Neuron (in vitro differentiated cells): ENCODE results near the gene POLR2J2.
"Not testable (repeated sequence)": the region's sequence is repeated elsewhere in the genome, so short reads cannot be mapped to it uniquely, and the experiment has no call there.

Experiments
- H2AFZ ChIP-seq: one replicate; pipeline ENCODE4 v1.6.1; 2013; ENCODE audit warnings: low read depth, mild to moderate bottlenecking, inconsistent platforms, low read length, moderate library complexity
- H3K27me3 ChIP-seq: one replicate; pipeline ENCODE4 v1.6.1; 2013; ENCODE audit warnings: low read length; ENCODE audit not compliant: insufficient read depth
- H3K36me3 ChIP-seq: one replicate; pipeline ENCODE4 v1.6.1; 2013; ENCODE audit warnings: low read length; ENCODE audit not compliant: insufficient read depth
- H3K4me1 ChIP-seq: one replicate; pipeline ENCODE4 v1.6.1; 2013; ENCODE audit warnings: low read length; ENCODE audit not compliant: insufficient read depth
- H3K4me3 ChIP-seq: 2 replicates; pipeline ENCODE4 v1.5.1; 2013; ENCODE audit warnings: mild to moderate bottlenecking, low read length, moderate library complexity
- H3K9me3 ChIP-seq: one replicate; pipeline ENCODE4 v1.6.1; 2013; ENCODE audit warnings: low read length

The POLR2J2 gene

DNA sequence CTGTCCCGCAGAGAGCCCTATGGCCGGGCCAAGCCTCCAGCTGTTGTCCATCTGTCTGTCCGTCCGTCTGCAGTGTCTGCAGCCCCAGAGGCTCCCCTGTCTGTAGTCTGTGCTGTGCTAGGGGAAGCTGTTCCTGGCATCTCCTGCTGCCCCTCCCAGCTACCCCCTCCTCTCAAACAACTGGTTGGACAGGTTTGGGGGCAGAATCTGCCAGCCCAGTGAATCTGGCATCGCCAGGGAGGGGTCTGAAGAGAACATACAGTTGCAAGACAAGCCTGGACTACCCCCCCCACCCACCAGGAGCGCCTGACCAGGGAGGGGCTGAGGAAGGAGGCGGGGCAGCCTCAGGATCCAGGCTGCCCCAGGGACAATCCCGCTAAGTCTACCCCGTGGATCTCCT lies 28.8 kb downstream of the POLR2J2 start, which contains the start of gene UPK3BL1:
UPK3BL1 (minus strand) TSS at position 101 of the 400 bp plus-strand sequence; CDS start at position 51, 50 bp downstream.
- H3K36me3 ChIP-seq, H3K4me3 ChIP-seq, H3K9me3 ChIP-seq, H2AFZ ChIP-seq, H3K27me3 ChIP-seq, H3K4me1 ChIP-seq: not testable (repeated sequence)

DNA sequence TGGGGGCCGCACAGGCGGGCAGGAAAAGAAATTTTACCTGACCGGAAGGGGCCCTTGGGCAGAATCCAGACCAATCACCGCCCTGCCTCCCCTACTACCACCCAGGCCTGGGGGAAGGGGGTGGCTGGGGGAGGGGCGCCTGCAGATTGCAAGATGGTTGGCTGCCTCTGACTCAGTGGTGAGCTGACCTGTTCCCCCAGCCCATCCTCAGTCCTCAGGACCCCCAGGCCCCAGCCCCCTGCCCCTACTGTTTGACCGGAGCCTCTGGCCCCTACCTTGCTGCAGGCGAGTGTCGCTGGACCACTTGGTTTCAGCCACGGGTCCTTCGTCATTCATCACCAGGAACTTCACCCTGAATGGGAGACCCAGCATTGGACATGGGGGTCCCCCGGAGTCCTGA lies 32.6 kb downstream of the POLR2J2 start:
- H3K27me3 ChIP-seq, H2AFZ ChIP-seq, H3K4me1 ChIP-seq, H3K4me3 ChIP-seq, H3K9me3 ChIP-seq, H3K36me3 ChIP-seq: not testable (repeated sequence)

DNA sequence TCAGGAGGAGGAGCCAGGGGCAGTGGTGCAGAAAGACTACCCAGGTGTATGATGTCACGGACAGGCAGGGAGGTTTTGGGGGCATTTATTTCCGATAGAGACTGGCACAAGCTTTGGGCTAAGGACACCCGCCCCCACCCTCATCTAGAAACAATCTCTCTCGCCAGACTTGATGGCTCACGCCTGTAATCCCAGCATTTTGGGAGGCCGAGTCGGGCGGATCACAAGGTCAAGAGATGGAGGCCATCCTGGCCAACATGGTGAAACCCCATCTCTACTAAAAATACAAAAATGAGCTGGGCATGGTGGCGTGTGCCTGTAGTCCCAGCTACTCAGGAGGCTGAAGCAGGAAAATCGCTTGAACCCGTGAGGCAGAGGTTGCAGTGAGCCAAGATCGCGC lies 34.5 kb downstream of the POLR2J2 start:
- not testable (repeated sequence) for H2AFZ ChIP-seq, H3K9me3 ChIP-seq, H3K4me1 ChIP-seq, H3K27me3 ChIP-seq, H3K36me3 ChIP-seq, H3K4me3 ChIP-seq

DNA sequence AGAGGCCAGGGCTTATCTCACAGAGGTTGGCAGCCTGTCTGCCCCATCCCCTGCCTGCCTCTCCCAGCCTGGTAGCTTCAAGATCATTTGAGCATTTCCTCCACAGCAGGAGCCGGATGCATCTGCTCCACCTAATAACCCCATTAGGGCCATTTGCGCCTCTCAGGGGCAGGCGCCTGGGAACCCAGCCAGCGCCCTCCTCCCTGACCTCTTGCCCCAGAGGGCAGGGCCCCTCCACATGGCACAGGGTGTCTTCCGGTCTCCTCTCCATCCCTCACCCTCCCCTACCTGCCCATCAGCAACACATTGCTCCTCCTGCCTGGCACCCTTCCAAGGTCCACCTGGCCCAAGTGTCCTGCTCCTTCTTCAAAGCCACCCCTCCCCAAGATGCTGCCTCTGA lies 36.1 kb downstream of the POLR2J2 start:
- not testable (repeated sequence) for H3K4me3 ChIP-seq, H3K4me1 ChIP-seq, H2AFZ ChIP-seq, H3K9me3 ChIP-seq, H3K27me3 ChIP-seq, H3K36me3 ChIP-seq

DNA sequence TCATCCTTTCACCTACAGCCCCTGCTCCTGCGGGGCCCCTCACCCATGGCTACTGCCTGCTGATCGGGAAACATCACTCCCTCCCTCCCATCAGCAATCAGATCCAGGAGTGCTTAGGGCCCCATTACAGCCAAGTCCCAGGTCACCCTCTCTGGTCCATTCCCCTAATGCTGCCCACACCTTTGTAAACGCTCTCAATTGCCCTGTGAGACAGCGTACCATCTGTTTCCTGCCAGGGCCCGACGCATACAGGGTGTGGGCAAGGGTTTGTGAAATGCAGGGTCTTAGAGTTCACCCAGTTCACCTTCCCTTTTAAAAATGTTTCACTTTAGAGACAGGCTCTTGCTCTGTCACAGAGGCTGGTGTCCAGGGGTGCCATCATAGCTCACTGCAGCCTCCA lies 37.2 kb downstream of the POLR2J2 start:
- H3K36me3 ChIP-seq, H3K9me3 ChIP-seq, H2AFZ ChIP-seq, H3K4me3 ChIP-seq, H3K4me1 ChIP-seq, H3K27me3 ChIP-seq: not testable (repeated sequence)

DNA sequence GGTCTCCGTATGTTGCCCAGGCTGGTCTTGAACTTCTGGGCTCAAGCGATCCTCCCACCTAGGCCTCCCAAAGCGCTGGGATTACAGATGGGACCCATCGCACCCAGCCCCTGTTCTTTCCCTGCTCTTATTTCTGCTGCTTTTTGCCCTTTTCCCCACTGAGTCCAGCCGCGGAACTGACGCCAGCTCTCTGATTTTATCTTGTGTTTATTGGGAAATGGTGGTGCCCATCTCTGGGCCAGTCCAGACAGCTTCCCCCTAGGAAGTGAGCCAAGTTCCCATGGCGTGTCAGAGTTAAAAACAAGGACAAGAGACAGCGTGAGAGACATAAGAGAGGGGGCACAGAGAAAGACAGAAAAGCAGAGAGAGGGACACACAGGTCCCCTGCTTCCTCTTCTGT lies 40.8 kb downstream of the POLR2J2 start:
- not testable (repeated sequence) for H3K4me3 ChIP-seq, H3K4me1 ChIP-seq, H3K27me3 ChIP-seq, H3K9me3 ChIP-seq, H2AFZ ChIP-seq, H3K36me3 ChIP-seq

DNA sequence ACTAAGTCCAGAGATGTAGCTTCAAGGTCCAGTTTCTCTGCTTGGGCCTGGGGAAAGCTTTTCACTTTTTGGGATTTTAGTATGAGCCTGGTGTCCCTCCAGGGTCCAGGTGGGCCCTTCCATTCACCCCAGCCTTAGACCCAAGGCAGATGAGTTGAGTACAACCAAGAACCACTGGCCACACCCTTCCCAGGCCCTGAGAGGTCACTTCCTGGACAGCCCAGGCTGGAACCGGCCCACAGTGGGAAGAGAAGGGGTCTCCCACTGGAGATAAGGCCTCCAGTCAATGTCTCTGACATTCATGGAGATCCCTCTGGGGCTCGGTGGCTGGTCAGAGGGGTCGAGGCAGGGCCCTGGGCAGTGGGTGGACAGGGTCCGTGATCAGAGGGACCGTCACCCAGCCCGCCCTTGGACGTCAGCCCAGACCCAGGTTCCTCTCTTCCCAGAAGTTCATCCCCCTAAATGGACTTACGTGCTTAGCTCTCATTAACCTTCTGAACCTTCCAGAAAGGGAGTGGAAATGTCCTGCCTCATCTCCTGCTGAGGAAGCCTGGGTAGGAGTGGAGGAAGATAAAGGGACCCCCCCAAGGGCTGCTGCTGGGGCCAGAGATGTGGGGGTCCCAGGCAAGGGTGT lies 44.1 kb downstream of the POLR2J2 start:
- not testable (repeated sequence) for H3K4me3 ChIP-seq, H2AFZ ChIP-seq, H3K9me3 ChIP-seq, H3K27me3 ChIP-seq, H3K36me3 ChIP-seq, H3K4me1 ChIP-seq

DNA sequence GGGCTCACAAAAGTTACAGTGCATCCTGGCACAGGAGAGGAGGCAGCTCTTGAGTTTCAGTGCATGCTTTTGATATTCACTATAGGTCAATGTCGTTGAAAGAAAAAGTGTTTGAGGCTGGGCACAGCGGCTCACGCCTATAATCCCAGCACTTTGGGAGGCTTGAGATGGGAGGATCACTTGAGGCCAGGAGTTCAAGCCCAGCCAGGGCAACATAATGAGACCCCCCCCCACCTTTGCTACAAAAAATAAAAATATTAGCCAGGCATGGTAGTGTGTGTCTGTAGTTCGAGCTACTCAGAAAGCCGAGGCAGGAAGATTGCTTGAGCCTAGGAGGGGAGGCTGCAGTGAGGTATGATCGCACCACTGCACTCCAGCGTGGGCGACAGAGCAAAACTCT lies 53.3 kb downstream of the POLR2J2 start:
- H3K36me3 ChIP-seq, H3K27me3 ChIP-seq, H3K4me3 ChIP-seq, H2AFZ ChIP-seq, H3K9me3 ChIP-seq, H3K4me1 ChIP-seq: not testable (repeated sequence)

DNA sequence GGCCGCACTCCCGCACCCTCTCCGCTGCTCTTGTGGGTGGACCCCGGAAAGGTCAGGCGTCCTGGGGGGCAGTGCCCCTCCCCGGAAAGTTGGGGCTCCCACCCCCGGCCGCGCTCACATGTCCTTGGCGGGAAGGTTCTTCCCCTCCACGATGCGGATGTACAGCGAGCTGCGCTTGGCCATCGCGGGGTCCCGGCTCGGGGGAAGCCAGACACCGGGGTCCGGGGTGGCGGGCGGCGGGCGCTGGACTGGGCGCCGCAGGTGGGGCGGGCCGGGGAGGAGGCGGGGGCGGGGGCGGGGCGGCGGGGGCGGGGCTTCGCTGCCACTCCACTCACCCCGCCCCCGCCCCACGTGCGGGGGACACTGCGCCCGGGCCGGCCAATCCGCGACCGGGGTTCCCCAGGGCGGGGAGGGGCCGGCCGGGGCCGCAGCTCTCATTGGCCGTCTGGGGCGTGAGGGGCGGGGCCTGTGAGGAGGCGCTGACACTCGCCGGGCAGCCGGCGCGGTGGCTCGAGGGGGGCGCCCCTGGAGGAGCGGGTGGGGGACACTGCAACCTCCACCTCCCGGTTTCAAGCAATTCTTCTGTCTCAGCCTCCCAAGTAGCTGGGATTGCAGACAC lies 54.8 kb downstream of the POLR2J2 start, which contains the start of gene RASA4:
RASA4 (minus strand) TSS at position 250 of the 619 bp plus-strand sequence; CDS start at position 183, 67 bp downstream.
- not testable (repeated sequence) for H3K27me3 ChIP-seq, H3K9me3 ChIP-seq, H2AFZ ChIP-seq, H3K4me1 ChIP-seq, H3K36me3 ChIP-seq
- peak within 1 kb of the TSS; percentile 37 for H3K4me3 ChIP-seq
